ENCODE measurements around the gene MEIS2. TPM values are rescaled to one million over a fixed set of nuclear protein-coding genes. Genes with fewer than 3 reads are reported as not detected.
A peak's percentile ranks its signal among the peaks of the same experiment; 100 is the strongest.

Gene MEIS2
- total RNA-seq, 1 donor from 2014 or later = 58.5 TPM

- H3K27ac Mint-ChIP-seq (ENCODE audit: unreplicated experiment) = no peak overlapping the region
- H3K36me3 Mint-ChIP-seq (ENCODE audit: low read depth) = no peaks in the 10 kb centered on the region
- H3K27me3 Mint-ChIP-seq (ENCODE audit: low read depth) = peaks cover 100% of the 10 kb centered on the region
- no peak for DNase-seq (ENCODE audit: low read depth, low spot score)
- no peaks in the 10 kb centered on the region for H3K9me3 Mint-ChIP-seq
- TF ChIP-seq CTCF (conservative IDR thresholded peaks at IDR 0.05) = no peak
- peak overlapping the region; percentile 87 for H3K4me3 Mint-ChIP-seq
- peaks cover 62% of the 10 kb centered on the region for H3K4me1 Mint-ChIP-seq
These were observed 5.5 kb upstream of the MEIS2 start for GRCh38 chr15:37105889-37106288.

- Mint-ChIP-seq H3K27ac (ENCODE audit: unreplicated experiment) (no peak overlapping the region), H3K27me3 (ENCODE audit: low read depth) (peaks cover 99% of the 10 kb centered on the region), H3K4me3 (peak overlapping the region; percentile 99), H3K36me3 (ENCODE audit: low read depth) (peaks cover 3% of the 10 kb centered on the region), H3K9me3 (no peaks in the 10 kb centered on the region), H3K4me1 (peaks cover 56% of the 10 kb centered on the region)
- DNase-seq (ENCODE audit: low read depth, low spot score) = no peak
- no peak for TF ChIP-seq CTCF (conservative IDR thresholded peaks at IDR 0.05)
These were observed 4.7 kb upstream of the MEIS2 start for GRCh38 chr15:37105029-37105428.

- Mint-ChIP-seq H3K4me3 (peak overlapping the region; percentile 99), H3K4me1 (peaks cover 55% of the 10 kb centered on the region), H3K27me3 (ENCODE audit: low read depth) (peaks cover 98% of the 10 kb centered on the region), H3K27ac (ENCODE audit: unreplicated experiment) (no peak overlapping the region), H3K9me3 (no peaks in the 10 kb centered on the region), H3K36me3 (ENCODE audit: low read depth) (peaks cover 3% of the 10 kb centered on the region)
- no peak for TF ChIP-seq CTCF (conservative IDR thresholded peaks at IDR 0.05)
- no peak for DNase-seq (ENCODE audit: low read depth, low spot score)
These were observed 4.2 kb upstream of the MEIS2 start for GRCh38 chr15:37104424-37104981.

GRCh38 chr15:37103475-37104423 is 3.4 kb upstream of the MEIS2 start:
- Mint-ChIP-seq H3K4me1 (peaks cover 57% of the 10 kb centered on the region), H3K9me3 (no peaks in the 10 kb centered on the region)
- TF ChIP-seq CTCF (conservative IDR thresholded peaks at IDR 0.05) = no peak

GRCh38 chr15:37103163-37103435 is 2.8 kb upstream of the MEIS2 start:
- peaks cover 3% of the 10 kb centered on the region for H3K36me3 Mint-ChIP-seq (ENCODE audit: low read depth)
- peak overlapping the region; percentile 99 for H3K4me3 Mint-ChIP-seq
- DNase-seq (ENCODE audit: low read depth, low spot score) = no peak
- TF ChIP-seq CTCF (conservative IDR thresholded peaks at IDR 0.05) = no peak
- peaks cover 95% of the 10 kb centered on the region for H3K27me3 Mint-ChIP-seq (ENCODE audit: low read depth)
- H3K4me1 Mint-ChIP-seq = peaks cover 57% of the 10 kb centered on the region
- H3K27ac Mint-ChIP-seq (ENCODE audit: unreplicated experiment) = no peak overlapping the region
- H3K9me3 Mint-ChIP-seq = no peaks in the 10 kb centered on the region

More at GRCh38 chr15:37103475-37104423, 3.4 kb upstream of the MEIS2 start:
- no peak for DNase-seq (ENCODE audit: low read depth, low spot score)
- Mint-ChIP-seq H3K27me3 (ENCODE audit: low read depth) (peaks cover 95% of the 10 kb centered on the region), H3K4me3 (peak overlapping the region; percentile 99), H3K27ac (ENCODE audit: unreplicated experiment) (no peak overlapping the region), H3K36me3 (ENCODE audit: low read depth) (peaks cover 3% of the 10 kb centered on the region)

Data from neural crest cell (in vitro differentiated cells).